HT1080 (cell line): Measurements from ENCODE around the gene TRIM24. TPM values are rescaled to one million over a fixed set of nuclear protein-coding genes. Genes with fewer than 3 reads are reported as not detected.
"Not testable (repeated sequence)": the region's sequence is repeated elsewhere in the genome, so short reads cannot be mapped to it uniquely, and the experiment has no call there.

Source experiments
- DNase-seq: peaks from one replicate; pipeline ENCODE4 v3.0.0-alpha.2; 2015; ENCODE audit warnings: low read depth
- total RNA-seq: library from RNA; depleted of rRNA; stranded (reverse); fragments of >200 nt; shearing (Covaris generic); gene quantifications from 2 replicates; pipeline ENCODE4 v1.2.3, GENCODE V29; 2014

Gene TRIM24
- total RNA-seq, 1 experiment from 2014 or later, result 18.9 TPM

- peak; percentile 34 for DNase-seq
These were observed 869 bp downstream of the TRIM24 start for GRCh38 chr7:138460649-138461607.

DNA sequence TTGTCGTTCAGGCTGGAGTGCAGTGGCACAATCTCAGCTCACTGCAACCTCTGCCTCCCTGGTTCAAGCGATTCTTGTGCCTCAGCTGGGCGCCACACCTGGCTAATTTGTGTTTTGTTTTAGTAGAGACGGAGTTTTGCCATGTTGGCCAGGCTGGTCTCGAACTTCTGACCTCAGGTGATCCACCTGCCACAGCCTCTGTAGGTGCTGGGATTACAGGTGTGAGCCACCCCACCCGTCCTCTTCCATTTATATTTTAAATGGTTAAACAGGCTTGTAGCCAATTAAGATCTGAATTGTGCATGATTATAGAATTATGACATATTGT, 3.2 kb downstream of the TRIM24 start:
- not testable (repeated sequence) for DNase-seq

DNA sequence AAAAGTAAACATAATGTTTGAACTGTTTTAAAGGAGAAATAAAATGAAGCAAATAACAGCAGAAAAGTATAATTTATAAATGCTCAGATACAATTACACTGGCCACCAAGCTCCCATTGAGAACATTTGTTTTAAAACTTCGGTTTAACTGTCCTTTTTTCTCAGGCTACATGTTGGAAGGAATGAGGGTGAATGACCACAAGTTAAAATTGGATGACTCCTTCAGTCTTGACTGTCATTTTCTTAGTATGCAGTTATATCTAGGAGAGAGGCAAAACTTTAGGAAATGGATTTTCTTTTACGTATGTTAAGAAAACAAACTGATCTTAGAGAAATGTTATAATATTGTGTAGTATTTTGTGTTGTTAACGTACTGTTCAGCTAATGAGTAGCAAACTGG, 5.0 kb downstream of the TRIM24 start:
- DNase-seq, result no peak

- DNase-seq, result not testable (repeated sequence)
These were observed 6.2 kb downstream of the TRIM24 start for GRCh38 chr7:138466069-138466756.

GRCh38 chr7:138468244-138469123, 8.4 kb downstream of the TRIM24 start:
- DNase-seq, result no peak

DNA sequence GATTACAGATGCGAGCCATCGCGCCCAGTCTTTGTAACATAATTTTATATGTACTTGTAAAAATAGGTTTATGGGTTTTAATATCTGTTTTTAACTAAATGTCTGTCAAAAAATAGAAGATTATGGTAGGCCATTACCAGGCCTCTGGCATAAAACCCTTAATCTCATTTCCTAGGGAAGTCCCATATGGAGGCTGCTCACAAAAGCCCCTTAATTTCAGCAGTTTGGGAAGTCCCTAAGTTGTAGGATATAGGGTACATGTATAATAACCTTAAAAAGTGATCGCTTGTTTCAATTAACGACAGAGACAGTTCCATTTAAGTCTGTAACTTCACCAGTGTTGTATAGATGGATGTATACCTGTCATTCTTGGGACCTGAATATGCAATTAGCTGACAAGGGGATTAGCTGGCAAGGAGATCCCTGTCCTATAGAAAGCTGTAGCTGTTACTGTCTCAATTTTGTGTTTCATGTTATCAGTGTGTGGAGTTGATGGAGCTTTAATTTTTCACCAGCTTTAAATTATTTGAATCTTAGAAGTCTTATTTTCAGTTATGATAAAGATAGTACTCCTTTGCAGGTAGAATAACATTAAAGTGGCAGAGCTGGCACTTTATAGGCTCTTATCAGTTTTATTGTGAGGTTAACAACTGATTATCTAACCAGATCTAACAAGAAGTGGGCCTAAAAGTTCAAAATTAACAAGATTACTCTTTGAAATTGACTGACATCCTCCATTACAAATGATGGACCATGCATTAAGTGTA, 10.5 kb downstream of the TRIM24 start:
- DNase-seq, result no peak

- no peak for DNase-seq
These were observed 12.4 kb downstream of the TRIM24 start for GRCh38 chr7:138472292-138473079.

DNA sequence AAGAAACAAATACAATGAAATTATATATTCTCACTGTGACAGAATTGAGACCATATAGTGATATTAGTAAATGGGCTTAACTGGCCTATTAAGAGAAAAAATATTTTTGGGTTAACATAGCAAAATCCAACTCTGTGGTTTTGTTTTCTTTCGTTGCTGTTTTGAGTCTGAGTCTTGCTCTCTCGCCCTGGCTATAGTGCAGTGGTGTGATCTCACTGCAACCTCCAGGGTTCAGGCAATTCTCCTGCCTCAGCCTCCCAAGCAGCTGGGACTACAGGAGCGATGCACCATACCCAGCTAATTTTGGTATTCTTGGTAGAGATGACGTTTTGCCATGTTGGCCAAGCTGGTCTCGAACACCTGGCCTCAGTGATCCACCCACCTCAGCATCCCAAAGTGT, 15.3 kb downstream of the TRIM24 start:
- no peak for DNase-seq

- DNase-seq, result no peak
These were observed 17.1 kb downstream of the TRIM24 start for GRCh38 chr7:138477081-138477578.

DNA sequence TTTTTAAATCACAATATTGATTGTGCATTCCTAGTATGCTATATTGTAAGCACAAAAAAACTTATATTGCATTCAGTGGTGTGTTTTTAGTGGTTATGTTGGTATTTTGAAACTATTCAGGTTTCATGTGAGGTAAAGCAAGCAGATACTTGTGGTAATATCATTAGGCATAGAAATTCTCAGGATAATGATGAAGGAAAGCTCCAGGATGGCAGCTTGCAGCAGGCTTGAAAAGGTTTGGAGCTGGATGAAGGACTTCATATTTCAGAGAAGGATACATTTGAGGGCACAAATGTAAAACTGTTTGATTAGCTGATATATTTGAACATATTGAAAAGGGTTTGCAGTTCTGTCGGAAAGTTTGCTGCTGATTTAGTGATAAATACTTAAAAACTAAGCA, 17.5 kb downstream of the TRIM24 start:
- DNase-seq, result no peak

- DNase-seq, result no peak
These were observed 18.4 kb downstream of the TRIM24 start for GRCh38 chr7:138478499-138478908.

GRCh38 chr7:138480527-138480926, 20.5 kb downstream of the TRIM24 start:
- no peak for DNase-seq

DNA sequence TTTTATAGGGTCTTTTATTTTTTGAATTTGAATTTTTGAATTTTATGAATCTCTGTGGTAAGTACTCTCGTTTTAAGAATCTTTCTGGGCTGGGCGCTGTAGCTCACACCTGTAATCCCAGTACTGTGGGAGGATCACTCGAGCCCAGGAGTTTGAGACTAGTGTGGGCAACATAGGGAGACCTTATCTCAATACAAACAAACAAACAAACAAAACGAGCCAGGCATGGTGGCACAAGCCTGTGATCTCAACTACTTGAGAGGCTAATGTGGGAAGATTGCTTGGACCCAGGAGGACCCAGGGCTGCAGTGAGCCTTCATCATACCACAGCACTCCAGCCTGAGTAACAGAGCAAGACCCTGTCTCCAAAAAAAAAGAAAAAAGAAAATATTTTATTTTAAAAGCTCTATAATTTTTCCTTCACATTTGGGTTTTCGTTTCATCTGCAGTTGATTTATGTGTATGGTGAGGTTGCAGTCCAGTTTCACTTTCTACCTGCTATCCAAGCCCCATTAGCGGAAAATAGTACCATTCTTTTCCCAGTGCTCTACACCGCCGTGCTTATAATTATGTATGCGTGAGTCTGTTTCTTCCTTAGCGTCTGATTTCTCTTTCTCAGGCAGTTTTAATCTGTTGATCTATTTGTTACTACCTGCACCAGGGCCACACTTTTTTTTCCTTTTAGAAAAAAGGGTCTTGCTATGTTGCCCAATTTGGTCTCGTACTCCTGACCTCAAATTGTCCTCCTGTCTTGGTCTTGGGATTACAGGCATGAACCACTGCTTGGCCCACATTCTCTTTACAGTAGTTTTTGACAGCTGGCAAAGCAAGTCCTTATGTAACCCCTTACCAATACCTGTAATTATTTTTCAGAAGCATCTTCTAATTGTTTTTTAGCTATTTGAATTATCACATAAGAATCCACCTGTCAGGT, 21.7 kb downstream of the TRIM24 start:
- no peak for DNase-seq

GRCh38 chr7:138483531-138483930, 23.5 kb downstream of the TRIM24 start:
- DNase-seq, result no peak

DNA sequence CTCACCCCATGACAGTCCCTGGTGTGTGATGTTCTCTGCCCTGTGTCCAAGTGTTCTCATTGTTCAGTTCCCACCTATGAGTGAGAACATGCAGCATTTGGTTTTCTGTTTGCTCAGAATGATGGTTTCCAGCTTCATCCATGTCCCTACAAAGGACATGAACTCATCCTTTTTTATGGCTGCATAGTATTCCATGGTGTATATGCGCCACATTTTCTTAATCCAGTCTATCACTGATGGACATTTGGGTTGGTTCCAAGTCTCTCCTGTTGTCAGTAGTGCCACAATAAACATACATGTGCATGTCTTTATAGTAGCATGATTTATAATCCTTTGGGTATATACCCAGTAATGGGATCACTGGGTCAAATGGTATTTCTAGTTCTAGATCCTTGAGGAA, 25.4 kb downstream of the TRIM24 start:
- DNase-seq, result not testable (repeated sequence)

GRCh38 chr7:138489139-138489538, 29.1 kb downstream of the TRIM24 start:
- not testable (repeated sequence) for DNase-seq

DNA sequence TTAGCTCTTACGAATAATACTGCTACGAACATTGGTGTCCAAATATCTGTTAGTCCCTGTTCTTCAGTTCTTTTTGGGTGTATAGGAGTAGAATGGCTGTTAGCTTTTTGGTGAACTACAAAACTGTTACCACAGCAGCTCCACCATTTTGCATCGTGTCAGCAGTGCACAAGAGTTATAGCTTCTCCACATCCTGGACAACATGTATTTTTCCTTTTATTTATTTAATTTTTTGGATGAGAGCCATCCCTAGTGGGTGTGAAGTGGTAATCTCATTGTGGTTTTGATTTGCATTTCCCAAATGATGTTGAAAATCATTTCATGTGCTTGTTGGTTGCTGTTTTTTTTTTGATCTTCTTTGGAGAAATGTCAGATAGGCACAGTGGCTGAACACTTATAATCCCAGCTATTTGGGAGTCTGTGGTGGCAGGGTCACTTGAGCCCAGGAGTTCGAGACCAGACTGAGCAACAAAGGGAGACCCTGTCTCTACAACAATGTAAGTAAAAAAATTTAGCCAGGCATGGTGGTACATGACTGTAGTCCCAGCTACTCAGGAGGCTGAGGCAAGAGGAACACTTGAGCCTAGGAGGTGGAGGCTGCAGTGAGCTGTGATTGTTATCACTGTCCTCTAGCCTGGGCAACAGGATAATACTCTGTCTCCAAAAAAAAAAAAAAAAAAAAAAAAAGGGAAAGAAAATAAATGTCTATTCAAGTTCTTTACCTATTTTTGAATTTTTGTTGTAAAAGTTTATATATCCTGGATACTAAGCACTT, 31.7 kb downstream of the TRIM24 start:
- DNase-seq, result no peak

DNA sequence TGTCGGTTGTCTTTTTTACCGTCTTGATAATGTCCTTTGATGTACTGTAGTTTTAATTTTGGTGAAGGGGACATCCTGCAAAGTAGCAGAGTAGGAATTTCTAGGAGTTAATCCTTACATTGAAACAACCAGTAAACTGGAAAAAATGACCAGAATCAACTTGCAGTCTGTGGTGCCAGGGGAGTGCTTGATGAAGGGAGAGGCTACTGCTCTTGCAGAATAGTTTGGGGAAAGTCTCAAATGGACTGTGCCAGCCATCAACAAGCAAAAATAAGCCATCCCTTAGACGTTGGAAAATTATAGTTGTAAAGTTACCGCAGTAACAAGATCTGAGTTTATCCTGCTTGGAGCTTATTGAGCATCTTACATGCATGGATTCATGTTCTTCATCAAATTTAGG, 32.4 kb downstream of the TRIM24 start:
- DNase-seq, result no peak
